Measurements from ENCODE around the gene LUC7L. TPM values are rescaled to one million over a fixed set of nuclear protein-coding genes. Genes with fewer than 3 reads are reported as not detected.
"Not testable (repeated sequence)": the region's sequence is repeated elsewhere in the genome, so short reads cannot be mapped to it uniquely, and the experiment has no call there.

The LUC7L gene
- polyA plus RNA-seq, 10 donors, result 51.7 to 94.1 (median 67.2) TPM

DNA sequence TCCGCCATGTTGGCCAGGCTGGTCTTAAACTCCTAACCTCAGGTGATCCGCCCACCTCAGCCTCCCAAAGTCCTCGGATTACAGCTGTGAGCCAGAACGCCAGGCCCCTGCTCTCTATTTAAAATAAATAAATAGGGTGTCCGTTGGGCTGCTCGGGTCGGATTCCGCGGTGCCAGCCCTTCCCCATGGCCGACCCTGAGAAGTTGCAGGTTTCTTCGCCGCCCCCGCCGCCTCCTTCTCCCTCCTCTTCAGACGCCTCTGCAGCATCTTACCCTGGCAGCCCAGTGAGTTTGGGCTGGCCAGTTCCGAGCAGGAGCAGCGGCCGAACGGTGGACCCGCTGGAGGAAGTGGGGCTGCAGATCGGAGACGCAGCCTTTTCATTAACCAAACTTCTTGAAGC, 1.7 kb upstream of the LUC7L start:
- DNase-seq, result no peak

DNA sequence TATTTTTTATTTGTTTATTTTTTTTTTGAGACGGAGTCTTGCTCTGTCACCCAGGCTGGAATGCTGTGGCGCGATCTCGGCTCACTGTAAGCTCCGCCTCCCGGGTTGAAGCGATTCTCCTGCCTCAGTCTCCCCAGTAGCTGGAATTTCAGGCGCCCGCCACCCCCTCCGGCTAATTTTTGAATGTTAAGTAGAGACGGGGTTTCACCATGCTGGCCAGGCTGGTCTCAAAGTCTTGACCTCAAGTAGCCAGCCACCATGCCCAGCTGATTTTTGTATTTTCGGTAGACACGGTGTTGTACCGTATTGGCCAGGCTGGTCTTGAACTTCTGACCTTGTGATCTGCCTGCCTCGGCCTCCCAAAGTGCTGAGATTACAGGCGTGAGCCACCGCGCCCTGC, 1.1 kb upstream of the LUC7L start:
- not testable (repeated sequence) for DNase-seq

DNA sequence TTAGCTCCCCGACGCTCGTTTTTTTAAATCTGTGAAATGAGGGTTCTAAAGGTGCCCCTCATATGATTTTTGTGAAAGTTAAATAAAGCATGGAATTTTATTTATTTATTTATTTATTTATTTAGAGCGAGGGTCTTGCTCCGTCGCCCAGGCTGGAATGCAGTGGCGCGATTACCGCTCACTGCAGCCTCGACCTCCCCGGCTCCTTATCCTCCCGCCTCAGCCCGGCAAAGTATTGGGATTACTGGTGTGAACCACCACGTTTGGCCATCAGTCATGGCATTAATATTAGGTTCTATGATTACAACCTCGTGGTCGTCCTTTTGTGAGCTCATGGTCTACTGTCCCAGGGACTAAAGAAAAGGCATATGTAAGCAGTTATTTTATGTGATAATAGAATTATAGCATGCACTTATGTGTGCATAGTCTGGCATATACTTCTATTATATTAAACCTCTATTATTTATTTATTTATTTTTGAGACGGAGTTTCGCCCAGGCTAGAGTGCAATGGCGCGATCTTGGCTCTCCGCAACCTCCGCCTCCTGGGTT, 557 bp upstream of the LUC7L start:
- peak in 1 of 3 donors; percentile 5 for DNase-seq

DNA sequence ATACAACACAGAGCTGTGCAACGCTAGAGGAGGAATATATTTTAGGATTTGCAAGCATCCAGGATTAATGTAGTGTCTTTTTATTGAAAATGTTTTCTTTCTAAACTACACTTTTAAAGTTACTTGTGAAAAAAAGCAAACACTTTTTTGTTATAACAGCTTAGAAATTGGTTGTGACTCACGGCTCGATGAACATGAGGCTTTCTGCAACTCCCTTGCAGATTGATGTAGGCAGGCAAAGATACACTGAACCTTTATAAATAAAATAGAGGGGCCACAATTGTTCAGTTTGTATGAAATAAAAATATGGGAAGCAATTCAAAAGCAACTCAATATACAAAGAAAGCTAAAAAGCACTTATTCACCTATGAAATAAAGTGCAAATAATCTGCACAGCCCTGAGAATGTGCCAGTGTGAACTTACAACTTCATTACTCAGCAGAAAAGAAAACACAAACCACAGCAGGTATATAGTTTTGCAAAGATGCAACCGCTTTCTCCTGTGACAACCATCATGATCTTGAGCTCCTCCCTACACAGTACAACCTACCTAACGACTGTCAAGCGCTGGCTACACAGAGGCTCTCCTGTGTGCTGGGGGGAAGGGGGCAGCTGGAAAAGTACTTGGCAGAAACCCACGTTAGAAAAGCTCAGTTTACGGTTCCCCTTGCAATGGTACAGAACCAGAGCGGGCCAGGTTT, 948 bp downstream of the LUC7L start:
- DNase-seq, result peak in 1 of 3 donors; percentile 17

DNA sequence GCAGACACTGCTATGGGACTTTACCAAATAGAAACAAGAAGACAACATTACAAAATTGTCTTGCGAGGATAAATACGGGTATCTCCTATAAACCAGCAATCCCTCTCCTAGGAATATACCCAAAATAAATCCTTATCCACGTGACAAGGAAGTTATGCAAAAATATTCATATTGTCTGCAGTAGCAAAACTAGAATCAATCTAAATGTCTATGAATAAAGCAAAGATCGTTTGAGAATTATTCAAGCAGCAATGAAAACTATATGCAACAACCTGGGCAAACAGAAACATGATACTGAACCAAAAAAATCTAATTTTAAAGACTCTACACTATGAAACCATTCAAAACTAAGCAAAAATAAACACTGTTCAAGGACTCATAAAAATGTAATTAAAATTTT, 9.2 kb downstream of the LUC7L start:
- no peak for DNase-seq

DNA sequence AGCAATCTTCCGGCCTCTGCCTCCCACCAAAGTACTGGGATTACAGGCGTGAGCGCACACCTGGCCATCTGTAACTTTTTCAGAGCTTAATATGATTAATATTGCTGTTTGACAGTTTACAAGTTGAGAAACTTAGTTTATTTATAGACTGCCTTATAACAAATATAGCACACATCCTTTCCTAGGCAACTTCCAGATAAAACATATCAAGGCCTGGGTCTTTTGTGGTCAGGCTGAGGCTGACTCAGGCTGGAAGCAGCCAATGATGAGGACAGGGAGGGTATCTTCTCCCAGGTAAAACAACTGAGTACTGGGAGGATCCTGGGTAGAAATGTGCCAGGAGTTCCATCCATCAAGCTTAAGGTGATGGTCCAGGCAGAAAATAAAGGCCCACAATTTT, 16.2 kb downstream of the LUC7L start:
- no peak for DNase-seq

DNA sequence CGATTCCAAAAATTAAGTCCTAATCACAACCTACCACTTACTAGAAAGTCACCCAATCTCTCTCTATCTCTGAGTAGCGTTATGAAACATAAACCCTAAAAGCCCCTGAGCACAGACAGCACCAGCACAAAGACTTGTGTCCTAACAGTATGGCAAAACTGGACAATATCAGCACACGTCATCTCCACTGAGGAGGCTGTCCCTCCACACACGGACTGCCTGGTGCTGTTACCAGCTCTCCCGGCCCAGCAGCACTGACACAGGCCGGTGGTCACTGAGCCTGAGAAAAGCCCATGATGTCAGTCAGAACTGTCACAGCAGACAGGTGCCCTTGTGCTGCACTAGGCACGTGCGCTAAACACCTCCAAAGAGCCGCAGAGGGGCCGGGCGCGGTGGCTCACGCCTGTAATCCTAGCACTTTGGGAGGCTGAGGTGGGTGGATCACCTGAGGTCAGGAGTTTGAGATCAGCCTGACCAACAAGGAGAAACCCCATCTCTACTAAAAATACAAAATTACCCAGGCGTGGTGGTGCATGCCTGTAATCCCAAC, 17.5 kb downstream of the LUC7L start:
- DNase-seq, result not testable (repeated sequence)

DNA sequence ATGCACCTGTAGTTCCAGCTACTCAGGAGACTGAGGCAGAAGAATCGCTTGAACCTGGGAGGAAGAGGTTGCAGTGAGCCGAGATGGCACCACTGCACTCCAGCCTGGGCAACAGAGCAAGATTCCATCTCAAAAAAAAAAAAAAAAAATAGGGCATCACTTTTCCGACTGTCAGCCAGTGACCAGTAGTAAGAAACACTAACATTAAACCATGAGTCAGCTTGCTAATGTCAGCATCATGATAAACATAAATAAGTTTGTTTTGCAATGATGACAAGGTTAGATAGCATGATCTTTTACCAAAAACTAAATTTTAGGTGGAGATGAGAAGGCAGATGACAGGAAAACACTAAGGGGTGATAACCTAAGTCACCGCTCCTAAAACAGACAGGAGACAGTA, 19.9 kb downstream of the LUC7L start:
- DNase-seq, result not testable (repeated sequence)

DNA sequence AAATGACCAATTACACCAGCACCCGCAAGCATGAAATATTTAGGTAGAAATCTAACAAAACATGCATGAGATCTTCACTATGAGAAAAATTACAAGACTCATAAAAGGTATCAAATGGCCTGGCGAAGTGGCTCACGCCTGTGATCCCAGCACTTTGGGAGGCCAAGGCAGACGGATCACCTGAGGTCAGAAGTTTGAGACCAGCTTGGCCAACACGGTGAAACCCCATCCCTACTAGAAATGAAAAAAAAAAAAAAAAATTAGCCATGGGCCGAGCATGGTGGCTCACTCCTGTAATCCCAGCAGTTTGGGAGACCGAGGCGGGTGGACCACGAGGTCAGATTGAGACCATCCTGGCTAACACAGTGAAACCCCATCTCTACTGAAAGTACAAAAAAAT, 25.2 kb downstream of the LUC7L start:
- DNase-seq, result not testable (repeated sequence)

DNA sequence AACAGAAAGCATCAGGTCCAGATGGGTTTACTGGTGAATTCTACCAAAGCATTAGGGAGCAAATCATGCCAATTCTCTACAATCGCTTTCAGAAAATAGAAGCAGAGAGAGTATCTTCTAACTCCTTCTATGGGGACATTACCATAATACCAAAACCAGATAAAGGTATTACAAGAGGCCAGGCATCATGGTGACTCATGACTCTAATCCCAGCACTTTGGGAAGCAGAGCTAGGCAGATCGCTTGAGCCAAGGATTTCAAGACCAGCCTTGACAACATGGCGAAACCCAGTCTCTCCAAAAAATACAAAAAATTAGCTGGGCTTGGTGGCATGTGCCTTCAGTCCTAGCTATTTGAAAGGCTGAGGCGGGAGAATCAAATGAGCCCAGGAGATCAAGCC, 26.0 kb downstream of the LUC7L start:
- no peak for DNase-seq

DNA sequence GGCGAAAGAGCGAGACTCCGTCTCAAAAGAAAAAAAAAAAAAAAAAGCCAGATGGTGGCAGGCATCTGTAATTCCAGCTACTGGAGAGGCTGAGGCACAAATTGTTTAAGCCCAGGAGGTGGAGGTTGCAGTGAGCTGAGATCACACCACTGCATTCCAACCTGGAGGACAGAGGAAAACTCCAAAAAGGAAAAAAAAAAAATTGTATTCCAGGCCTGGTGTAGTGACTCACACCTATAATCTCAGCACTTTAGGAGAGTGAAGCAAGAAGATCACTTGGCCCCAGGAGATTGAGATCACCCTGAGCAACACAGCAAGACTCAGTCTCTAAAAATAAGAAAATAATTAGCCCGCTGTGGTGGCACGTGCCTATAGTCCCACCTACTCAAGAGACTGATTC, 28.9 kb downstream of the LUC7L start:
- DNase-seq, result no peak

DNA sequence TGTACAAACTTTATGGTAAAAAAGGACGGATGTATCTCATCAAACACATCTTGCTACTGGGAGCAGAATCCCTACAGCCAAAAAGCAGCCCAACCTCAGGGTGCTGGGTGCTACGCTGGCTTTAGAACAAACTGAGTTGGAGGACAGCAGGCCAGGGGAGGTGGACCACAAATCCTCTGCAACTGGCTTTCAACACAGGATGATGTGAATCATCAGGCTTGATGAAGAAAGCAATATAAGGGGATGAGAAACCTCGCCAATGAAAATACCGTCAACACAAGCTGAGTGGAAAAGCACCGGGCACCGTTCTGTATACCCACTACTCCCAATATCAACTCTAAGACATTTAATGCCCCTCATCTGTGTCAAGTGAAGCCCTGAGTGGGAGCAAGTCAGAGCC, 34.7 kb downstream of the LUC7L start:
- DNase-seq, result no peak

DNA sequence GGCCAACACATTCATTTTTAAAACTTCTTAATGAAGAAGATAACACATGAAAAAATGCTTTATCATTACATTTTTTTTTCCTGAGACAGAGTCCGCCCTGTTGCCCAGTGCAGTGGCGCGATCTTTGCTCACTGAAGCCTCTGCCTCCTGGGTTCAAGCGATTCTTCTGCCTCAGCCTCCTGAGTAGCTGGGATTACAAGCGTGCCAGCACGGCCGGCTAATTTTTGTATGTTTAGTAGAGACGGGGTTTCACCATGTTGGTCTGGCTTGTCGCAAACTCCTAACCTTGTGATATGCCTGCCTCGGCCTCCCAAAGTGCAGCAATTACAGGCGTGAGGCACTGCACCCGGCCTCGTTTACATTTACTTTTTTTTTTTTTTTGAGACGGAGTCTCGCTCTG, 35.8 kb downstream of the LUC7L start:
- no peak for DNase-seq

DNA sequence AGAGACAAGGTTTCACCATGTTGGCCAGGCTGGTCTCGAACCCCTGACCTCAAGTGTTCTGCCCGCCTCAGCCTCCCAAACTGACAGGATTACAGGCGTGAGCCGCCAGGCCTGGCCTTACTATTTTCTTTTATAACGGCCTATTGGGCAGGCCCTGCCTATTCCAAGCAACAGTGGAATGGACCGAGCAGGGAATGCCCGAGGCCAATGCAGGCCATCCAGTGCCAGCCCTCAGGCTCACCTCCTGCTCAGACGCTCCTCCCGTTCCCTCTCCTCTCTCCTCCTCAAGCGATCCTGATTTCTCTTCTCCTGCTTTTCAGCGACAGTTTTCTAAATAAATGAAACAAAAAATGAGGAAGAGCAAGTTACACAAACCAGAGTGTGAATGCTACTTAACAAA, 36.6 kb downstream of the LUC7L start:
- no peak for DNase-seq

DNA sequence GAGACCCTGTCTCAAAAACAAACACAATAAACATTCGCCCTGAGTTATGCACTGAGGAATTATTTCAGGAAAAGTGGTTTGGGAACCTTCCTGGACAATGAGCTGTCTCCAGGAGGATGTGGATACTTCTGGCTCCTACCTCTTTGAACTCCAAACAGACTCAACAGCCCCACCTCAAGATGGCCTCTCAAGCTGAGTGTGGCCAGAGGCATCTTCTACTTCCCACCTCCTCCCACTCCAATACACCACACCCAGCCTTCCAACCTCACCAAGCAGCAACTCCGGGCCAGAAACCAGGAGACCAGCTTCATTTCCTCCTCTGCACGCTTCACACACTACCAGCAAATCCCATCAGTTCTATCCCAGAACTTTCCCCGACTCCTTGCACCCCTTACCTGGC, 37.4 kb downstream of the LUC7L start:
- no peak for DNase-seq

DNA sequence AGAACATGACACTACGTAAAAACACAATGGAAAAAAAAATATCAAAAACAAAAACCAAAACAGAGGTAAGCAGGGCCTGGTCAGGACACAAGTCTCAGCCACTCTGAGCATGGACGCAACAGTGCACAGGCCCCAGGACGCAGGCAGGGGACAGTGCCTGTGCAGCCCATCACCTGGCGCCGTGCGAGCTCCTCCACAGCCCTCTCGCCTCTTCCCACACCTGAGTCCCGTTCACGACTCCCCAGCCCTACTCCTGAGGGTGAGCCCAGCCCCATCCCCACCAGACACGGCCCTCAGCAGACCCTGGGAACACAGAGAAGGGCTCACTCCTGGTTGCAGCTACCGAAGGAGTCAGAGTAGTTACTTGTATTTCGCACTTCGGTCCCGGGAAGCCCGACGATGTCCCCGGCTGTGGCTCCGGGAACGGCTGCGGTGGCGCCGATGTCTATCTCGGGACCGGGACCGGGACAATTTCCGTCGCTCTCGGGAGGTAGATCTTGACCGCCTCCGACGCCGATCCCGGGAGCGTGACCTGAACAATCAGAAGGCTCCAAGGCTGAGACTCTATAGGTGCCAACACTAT, 39.6 kb downstream of the LUC7L start:
- no peak for DNase-seq

DNA sequence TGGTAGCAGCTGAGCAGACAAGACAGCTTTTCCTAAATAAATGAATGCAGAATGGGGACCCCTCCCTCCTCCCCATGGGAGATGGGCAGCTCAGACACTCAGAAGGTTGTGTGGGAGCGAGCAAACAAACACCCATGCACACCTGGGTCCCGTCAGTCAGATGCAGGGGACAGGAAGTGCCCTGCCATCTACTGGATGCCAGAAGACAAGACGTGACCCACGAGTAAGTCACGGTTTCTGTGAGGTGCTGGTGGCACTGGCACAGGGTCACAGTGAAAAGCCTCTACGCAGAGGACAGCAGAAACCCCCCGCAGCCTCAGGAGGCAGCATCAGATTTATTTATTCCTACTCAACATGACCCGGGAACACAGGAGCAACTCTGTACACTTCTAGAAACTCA, 40.6 kb downstream of the LUC7L start:
- DNase-seq, result no peak

DNA sequence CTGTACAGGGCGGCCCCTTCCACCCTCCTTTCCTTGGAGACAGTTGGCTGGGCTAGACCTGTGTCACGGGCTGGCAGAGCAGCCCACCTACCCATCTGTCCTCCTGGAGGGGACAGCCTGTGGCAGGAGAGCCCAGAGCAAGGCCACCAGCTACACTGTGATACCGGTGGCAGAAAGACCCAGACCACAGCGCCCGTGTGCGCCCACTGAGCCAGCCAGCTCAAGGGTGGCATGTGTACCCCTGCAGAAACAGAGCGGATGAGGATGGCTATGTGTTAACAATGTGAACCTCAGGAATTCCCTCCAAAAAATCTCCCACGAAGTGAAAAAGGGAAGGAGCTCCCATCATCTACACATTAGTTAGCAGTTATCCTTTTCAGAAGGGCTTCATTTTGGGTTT, 41.9 kb downstream of the LUC7L start:
- DNase-seq, result no peak

DNA sequence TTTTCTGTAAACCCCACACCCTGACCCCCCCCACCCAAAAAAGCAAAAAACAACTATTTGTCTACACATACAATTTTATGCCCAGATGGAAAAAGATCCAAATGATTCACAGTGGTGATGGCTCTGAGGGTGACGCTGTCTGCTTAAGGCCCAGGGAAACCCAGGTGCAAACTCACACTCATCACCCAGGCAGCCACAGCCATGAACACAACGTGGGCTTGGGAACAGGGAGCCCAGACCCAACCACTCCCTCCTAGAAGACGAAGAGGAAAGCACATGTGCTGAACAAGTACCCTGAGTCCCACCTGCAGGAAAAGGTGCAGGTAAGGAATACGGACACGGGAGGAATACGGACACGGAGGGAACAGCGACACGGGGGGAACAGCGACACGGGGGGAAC, 43.6 kb downstream of the LUC7L start:
- DNase-seq, result no peak

DNA sequence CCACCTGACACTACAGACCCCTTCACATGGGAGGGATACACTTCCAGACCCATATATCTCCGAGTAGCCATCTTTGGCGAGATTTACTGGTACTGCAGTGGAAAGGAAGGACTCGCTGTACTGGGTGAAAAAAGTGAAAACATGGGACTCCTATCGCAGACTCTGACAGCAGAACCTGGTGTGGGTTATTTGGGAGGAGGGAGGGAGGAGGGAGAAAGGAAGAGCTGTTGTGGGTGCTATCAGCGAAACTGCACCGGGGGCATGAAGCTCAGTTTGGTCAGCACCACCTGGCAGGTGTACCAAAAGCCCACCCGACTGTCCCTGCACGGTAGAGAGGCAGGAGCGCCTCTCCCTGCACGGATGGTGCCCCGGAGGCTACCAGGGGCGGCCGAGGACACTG, 44.0 kb downstream of the LUC7L start:
- DNase-seq, result no peak

DNA sequence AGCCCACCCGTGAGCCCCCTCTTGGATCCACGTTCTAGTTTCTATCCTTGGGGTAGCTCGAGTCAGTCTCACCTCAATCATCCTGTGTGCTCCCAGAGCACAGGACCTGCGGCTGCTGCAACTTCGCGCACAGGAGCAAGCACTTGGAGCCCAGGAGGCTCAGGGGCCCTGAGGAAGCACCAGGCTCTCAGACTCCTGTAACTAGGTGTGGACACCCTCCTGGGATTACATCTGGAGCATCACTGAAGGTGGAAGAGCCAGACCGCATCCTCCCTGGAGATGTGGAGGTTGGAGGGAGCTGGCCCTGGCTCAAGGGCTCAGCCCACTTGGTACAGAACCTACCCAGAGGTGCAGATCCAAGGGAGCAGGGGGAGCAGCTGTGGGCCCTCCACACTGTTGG, 46.2 kb downstream of the LUC7L start:
- DNase-seq, result no peak

DNA sequence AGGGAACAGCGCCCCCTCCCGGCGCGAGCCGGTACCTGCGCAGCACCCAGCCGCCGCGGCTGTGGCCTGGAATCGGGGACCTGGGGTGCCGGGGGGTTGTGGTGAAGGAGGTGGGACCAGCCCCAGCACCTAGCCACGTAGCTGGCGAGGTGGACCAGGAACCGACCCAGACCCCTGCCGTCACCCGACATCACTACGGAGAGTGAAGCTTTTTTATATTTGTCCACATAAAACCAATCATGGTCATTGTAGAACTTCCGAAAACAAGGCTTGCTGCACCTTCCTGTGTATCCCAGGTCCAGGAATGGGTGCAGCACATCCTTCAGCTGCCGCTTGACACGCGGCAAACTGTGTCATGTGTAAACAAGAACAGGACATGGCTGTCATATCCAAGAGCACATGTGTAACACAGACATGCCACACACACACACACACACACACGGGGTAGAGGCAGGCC, 47.7 kb downstream of the LUC7L start:
- DNase-seq, result no peak
